IMR-90 (cell line): ENCODE results near the gene AGPAT1.

ENCODE experiments used
- CEBPB ChIP-seq: IDR thresholded peaks from 2 replicates; pipeline ENCODE4 v1.6.1; 2012; ENCODE audit warnings: low read depth, low read length, improper control_type of control experiment
- CTCF ChIP-seq: conservative IDR thresholded peaks from 2 replicates; pipeline ENCODE4 v1.5.1; 2012; ENCODE audit warnings: mild to moderate bottlenecking, low read depth, low read length, improper control_type of control experiment
- MAFK ChIP-seq: IDR thresholded peaks from 2 replicates; pipeline ENCODE4 v1.6.1; 2012; ENCODE audit warnings: low read depth, low read length, improper control_type of control experiment
- POLR2A ChIP-seq: IDR thresholded peaks from 2 replicates; pipeline ENCODE4 v1.6.1; 2012; ENCODE audit warnings: mild to moderate bottlenecking, low read depth, low read length

GRCh38 chr6:32173051-32173727, 2.7 kb downstream of the AGPAT1 start:
- TF ChIP-seq POLR2A: no peak
- TF ChIP-seq CEBPB: no peak
- TF ChIP-seq MAFK: no peak
- TF ChIP-seq CTCF: no peak
